GM13976 (cell line): Measurements from ENCODE around the gene MZB1.
A peak's percentile ranks its signal among the peaks of the same experiment; 100 is the strongest.

Experiments
- DNase-seq: peaks from one replicate; pipeline ENCODE4 v3.0.0; 2012; ENCODE audit warnings: low spot score
- in situ Hi-C: fragments of 300-500 bp; cut with MboI; formaldehyde crosslinking; loops from one replicate; pipeline ENCODE4 v1.12.0; 2022; ENCODE audit warnings: low sequenced_read_pairs, mixed read lengths, inconsistent platforms; ENCODE audit not compliant: unreplicated experiment
- TF ChIP-seq, protein P1 (sequence below): IDR thresholded peaks from 2 replicates; pipeline ENCODE4 v1.5.1; 2012; ENCODE audit warnings: borderline replicate concordance, mild to moderate bottlenecking; ENCODE audit not compliant: insufficient read depth; ENCODE audit errors: extremely low read depth, missing control alignments, control extremely low read depth

MZB1 gene

DNA sequence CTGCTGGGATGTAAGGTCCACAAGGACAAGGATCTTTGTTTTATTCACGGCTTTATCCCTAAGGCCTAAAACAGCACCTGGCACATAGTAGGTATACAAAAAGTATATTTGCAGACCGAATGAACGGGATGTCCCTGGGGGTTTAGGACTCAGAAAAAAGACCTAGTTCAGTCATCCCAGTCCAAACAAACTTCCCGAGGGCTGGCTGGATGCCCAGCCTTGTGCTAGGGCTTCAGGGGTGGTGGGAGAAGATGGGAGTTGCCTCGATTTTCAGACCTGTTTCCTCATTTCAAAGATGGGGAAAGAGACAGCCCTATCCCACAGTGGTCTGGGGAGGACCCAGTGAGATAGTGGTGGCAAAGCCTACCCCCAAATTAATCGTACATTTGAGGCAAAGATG lies 8.2 kb upstream of the MZB1 start:
- in situ Hi-C loops, result no loop called here
- no peak for DNase-seq
- TF ChIP-seq, protein P1, sequence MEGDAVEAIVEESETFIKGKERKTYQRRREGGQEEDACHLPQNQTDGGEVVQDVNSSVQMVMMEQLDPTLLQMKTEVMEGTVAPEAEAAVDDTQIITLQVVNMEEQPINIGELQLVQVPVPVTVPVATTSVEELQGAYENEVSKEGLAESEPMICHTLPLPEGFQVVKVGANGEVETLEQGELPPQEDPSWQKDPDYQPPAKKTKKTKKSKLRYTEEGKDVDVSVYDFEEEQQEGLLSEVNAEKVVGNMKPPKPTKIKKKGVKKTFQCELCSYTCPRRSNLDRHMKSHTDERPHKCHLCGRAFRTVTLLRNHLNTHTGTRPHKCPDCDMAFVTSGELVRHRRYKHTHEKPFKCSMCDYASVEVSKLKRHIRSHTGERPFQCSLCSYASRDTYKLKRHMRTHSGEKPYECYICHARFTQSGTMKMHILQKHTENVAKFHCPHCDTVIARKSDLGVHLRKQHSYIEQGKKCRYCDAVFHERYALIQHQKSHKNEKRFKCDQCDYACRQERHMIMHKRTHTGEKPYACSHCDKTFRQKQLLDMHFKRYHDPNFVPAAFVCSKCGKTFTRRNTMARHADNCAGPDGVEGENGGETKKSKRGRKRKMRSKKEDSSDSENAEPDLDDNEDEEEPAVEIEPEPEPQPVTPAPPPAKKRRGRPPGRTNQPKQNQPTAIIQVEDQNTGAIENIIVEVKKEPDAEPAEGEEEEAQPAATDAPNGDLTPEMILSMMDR, result no peak

DNA sequence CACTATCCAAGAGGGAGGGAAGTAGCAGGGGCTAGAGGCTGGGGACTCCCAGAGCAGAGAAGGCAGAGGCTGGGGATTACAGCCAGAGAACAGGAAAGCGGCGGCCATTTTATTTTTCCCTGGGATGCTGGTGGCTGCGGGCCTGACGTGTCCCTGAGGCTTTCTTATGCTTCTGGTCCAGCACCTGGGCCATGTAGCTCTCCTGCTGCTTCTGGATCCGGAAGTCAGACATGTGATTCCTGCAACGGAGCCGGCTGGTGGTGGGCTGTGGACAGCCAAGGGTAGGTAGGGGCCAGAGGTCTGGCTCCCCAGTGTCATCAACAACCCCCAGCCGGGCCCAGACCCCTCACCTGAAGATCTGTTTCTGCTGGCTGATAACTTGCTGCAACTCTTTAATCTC lies 7.0 kb upstream of the MZB1 start:
- TF ChIP-seq, protein P1, result no peak
- DNase-seq, result no peak
- in situ Hi-C loops, result no loop called here

DNA sequence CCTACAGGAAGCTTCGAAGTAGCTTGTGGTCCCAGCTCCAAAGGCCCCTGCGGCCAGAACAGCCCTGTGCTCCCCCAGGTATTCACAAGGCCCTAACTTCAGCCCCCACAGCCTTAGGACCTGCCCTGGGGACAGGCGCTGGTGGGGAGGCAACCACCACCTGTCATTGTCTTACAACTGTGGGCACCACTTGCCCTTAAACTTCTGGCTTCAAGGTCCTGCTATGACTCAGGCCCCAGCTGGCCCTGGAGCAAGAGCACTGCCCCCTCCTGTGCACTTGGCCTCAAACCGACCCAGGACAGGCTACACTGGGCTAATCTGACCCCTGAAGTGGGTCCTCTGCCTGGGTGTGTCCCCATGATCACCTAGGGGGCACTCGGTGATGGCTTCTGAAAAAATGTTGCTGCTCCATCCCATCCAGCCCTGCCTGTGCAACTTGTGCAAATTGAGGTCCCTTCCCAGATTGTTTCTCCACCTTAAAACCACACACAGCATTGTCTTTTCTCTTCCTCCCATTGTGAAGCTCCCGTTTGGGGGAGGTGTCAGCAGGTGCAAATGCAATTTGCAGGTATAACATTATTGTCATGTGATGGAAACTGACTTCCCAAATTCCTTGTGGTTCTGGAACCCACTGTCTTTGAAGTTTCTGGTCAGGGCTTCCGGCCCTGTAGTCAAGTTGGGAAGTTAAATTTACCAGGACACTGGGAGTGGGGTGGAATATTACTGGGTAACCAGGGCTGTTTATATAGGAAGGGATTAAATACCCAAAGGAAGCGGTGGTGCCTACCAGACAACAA lies 6.3 kb upstream of the MZB1 start:
- in situ Hi-C loops, result no loop called here
- TF ChIP-seq, protein P1, result peak; percentile 4
- DNase-seq, result no peak

DNA sequence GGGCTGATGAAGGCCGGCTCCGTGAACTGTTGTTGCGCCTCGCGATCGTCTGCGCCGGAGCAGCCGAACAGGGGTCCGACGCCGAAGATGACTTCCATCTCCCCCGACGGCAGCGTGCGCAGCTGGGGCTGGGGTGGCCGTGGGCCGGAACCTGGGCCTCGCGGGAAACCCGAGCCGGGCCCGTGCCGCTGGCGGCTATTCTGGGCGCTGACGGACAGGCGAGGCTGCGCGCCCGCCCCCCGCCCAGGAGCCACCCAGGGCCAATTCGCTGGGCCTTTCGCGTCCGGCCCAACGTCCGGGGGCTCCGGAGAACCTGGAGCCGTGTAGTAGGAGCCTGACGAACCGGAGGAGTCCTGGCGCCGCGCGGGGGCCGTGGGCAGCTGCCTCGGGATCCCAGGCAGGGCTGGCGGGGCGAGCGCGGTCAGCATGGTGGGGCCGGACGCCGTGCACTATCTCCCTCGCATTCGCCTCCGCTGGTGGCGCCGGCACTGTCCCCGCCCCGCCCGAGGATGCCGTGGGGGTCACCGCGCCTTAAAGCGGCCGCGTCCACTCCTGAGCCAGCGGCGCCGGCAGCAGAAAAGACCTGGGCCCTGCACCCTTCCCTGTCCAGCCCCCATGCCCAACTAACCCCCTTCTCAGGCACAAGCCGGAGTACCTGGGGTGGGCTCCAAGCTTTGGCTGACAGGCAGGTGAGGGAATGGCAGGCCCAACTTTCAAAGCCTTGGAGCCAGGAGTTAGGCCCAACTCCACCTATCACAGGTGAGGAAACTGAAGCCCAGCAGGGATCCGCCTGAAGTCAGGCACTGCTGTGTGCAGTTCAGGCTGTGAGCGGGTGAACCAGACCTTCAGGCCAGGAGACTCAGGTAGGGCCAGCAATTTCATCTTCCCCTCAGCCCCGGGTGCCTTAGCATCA lies 5.2 kb upstream of the MZB1 start, which contains the start of gene PROB1:
TSS of gene PROB1 (minus strand) at position 451 of the 913 bp plus-strand sequence. CDS start at position 428, 23 bp downstream.
- in situ Hi-C loops, result no loop called here
- TF ChIP-seq, protein P1, result no peak
- DNase-seq, result no peak

DNA sequence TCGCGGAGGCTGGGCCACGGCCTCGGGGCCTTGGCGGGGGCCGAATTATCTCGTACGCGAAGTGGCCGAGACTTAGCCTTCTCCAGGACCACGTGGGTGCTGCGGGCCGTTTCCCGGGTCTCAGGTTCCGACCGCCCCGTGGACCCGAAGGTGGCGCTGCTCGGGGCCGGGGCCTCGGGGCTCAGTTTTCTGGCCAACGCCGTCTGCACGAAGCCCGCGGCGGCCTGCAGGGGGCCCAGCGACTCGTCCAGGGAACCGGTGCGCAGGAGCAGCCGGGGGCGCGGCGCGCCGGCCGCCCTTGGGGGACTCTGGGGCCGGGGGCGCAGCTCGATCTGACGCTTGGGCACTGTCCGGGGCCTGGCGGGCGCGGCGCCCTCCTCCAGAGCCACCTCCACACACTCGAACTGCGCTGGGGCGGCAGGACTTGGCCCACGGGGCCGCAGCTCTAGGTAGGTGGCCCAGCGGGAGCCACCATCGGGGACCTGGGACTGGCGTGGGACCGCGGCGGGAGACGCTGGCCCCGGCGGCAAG lies 4.5 kb upstream of the MZB1 start:
- TF ChIP-seq, protein P1, result peak; percentile 95
- peak; percentile 80 for DNase-seq
- in situ Hi-C loops, result no loop called here

DNA sequence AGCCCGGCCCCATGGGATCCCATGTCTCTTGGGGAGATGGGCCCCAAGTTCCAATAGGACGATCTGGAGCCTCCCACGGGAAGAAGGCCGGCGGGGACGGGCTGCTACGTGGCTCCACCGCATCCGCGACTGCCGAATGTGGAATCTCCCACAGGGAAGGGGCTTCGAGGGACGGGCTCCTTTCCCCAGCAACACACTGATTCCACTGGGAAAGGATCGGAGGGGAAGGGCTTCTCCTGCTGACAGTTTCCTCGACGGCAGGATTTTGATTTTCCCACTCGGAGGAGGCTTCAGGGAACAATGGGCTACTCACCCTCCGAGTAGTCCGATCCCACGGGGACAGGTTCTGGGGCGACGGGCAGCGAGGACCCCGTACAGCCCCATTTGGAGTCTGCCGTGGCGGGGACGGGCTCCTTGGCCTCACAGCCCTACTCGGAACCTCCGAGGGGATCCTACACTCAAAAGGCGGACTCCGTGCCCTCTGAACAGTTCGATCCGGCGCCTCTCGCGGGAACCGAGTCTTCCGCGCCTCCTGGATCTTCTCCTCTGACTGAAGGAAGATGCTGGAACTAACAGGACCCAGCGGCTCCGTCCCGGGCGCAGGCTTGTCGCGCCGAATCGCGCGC lies 3.9 kb upstream of the MZB1 start:
- peak; percentile 49 for DNase-seq
- TF ChIP-seq, protein P1, result no peak
- in situ Hi-C loops, result no loop called here
